IMR-90 (cell line): ENCODE data around the gene BBS7.

Experiments
- BHLHE40 ChIP-seq: fragments of 150-350 bp; IDR thresholded peaks from 2 replicates; pipeline ENCODE4 v1.6.1; 2016; ENCODE audit warnings: mild to moderate bottlenecking, low read depth, low read length
- CTCF ChIP-seq: conservative IDR thresholded peaks from 2 replicates; pipeline ENCODE4 v1.5.1; 2012; ENCODE audit warnings: mild to moderate bottlenecking, low read depth, low read length, improper control_type of control experiment
- MXI1 ChIP-seq: IDR thresholded peaks from 2 replicates; pipeline ENCODE4 v1.6.1; 2012; ENCODE audit warnings: low read depth, mild to moderate bottlenecking, low read length, moderate library complexity, borderline replicate concordance
- POLR2A ChIP-seq: IDR thresholded peaks from 2 replicates; pipeline ENCODE4 v1.6.1; 2012; ENCODE audit warnings: mild to moderate bottlenecking, low read depth, low read length
- RFX5 ChIP-seq: IDR thresholded peaks from 2 replicates; pipeline ENCODE4 v1.8.0; 2012; ENCODE audit warnings: low read depth, mild to moderate bottlenecking, low read length, moderate library complexity

GRCh38 chr4:121888134-121888533 lies 17.9 kb upstream of the BBS7 start:
- no peak for TF ChIP-seq MXI1
- no peak for TF ChIP-seq CTCF
- TF ChIP-seq POLR2A, result no peak
- TF ChIP-seq BHLHE40, result no peak
- no peak for TF ChIP-seq RFX5
